CD4-positive, alpha-beta T cell (primary cell): Measurements from ENCODE around the gene COL20A1. TPM values are rescaled to one million over a fixed set of nuclear protein-coding genes. Genes with fewer than 3 reads are reported as not detected.
"Not testable (repeated sequence)": the region's sequence is repeated elsewhere in the genome, so short reads cannot be mapped to it uniquely, and the experiment has no call there.

Experiments used
- ATAC-seq: fragments of 200-7000 bp; cut with Tn5 transposase; one replicate; pipeline ENCODE4 v1.10.0; 2022; ENCODE audit warnings: mild to moderate bottlenecking; ENCODE audit not compliant: poor library complexity
- CTCF ChIA-PET: fragments of 350-600 bp; sonication (Branson Sonifier 250); formaldehyde crosslinking; loops from one replicate; lab custom pipeline; 2021; ENCODE audit warnings: antibody characterized with exemption, inconsistent platforms; lab: Charles Lee
- POLR2A ChIA-PET: fragments of 350-600 bp; sonication (Branson Sonifier 250); formaldehyde crosslinking; loops from one replicate; lab custom pipeline; 2021; ENCODE audit warnings: antibody characterized with exemption, inconsistent platforms; lab: Charles Lee
- DNase-seq, 14 experiments: peaks; one replicate each; pipeline ENCODE4 v3.0.0-alpha.2; 2013 to 2020; ENCODE audit warnings: mixed read lengths in 2 of 14
- H3K27ac ChIP-seq, 2 donors: one replicate each; pipeline versions ENCODE4 v1.5.1 to v1.7.0; 2013; ENCODE audit warnings: low read length in 2 of 2, low read depth in 1 of 2, mild to moderate bottlenecking in 1 of 2
- H3K27me3 ChIP-seq, 2 experiments: 1 replicate in 1 of 2; 2 replicates in 1 of 2; pipeline versions ENCODE4 v1.6.1 to v1.7.0; 2013; ENCODE audit warnings: low read length in 2 of 2, control low read depth in 1 of 2, mild to moderate bottlenecking in 1 of 2, moderate library complexity in 1 of 2; ENCODE audit not compliant: insufficient read depth in 2 of 2, control insufficient read depth in 1 of 2
- H3K36me3 ChIP-seq: one replicate; pipeline ENCODE4 v1.6.1; 2013; ENCODE audit warnings: low read length, control low read depth; ENCODE audit not compliant: insufficient read depth
- H3K4me1 ChIP-seq: one replicate; pipeline ENCODE4 v1.6.1; 2013; ENCODE audit warnings: low read length, control low read depth; ENCODE audit not compliant: insufficient read depth
- H3K4me3 ChIP-seq: one replicate; pipeline ENCODE4 v1.5.1; 2013; ENCODE audit warnings: mild to moderate bottlenecking, low read length, moderate library complexity
- H3K9me3 ChIP-seq, 2 experiments: 1 replicate in 1 of 2; 2 replicates in 1 of 2; pipeline versions ENCODE4 v1.6.1 to v1.7.0; 2013; ENCODE audit warnings: low read length in 2 of 2, mild to moderate bottlenecking in 2 of 2, control low read depth in 1 of 2, moderate library complexity in 1 of 2; ENCODE audit not compliant: control insufficient read depth in 1 of 2, insufficient read depth in 1 of 2
- H3K27ac Mint-ChIP-seq: one replicate; pipeline ENCODE4 v1.8.0; 2020; ENCODE audit warnings: mixed read lengths
- H3K27me3 Mint-ChIP-seq: one replicate; pipeline ENCODE4 v1.8.0; 2021; ENCODE audit warnings: mixed read lengths
- H3K36me3 Mint-ChIP-seq: one replicate; pipeline ENCODE4 v1.8.0; 2021; ENCODE audit warnings: low read depth, mixed read lengths
- H3K4me1 Mint-ChIP-seq: one replicate; pipeline ENCODE4 v1.8.0; 2021; ENCODE audit warnings: low read depth, mixed read lengths
- H3K4me3 Mint-ChIP-seq: one replicate; pipeline ENCODE4 v1.8.0; 2020; ENCODE audit warnings: mild to moderate bottlenecking, mixed read lengths
- H3K9me3 Mint-ChIP-seq: one replicate; pipeline ENCODE4 v1.8.0; 2020; ENCODE audit warnings: mixed read lengths
- intact Hi-C, 2 experiments: fragments of 100-400 bp; cut with DNase I in 1 of 2; cut with micrococcal nuclease in 1 of 2; formaldehyde crosslinking; loops; one replicate each; pipeline versions ENCODE4 v1.15.1 to v1.9.0; 2023 to 2025; cut with DNase I, micrococcal nuclease
- total RNA-seq, 174 experiments: library from RNA in 2 of 174; stranded (reverse) in 2 of 174; gene quantifications; one replicate each; pipeline ENCODE4 v1.2.3 and lab custom pipeline; 2021 to 2026
- TF ChIP-seq, protein P1 (sequence below): fragments of 200-600 bp; IDR thresholded peaks from one replicate; pipeline ENCODE4 v1.8.0; 2022; ENCODE audit warnings: antibody characterized with exemption, mild to moderate bottlenecking

The COL20A1 gene
- total RNA-seq, 2 experiments from 2014 or later, result 0.03 TPM; not detected in 1

DNA sequence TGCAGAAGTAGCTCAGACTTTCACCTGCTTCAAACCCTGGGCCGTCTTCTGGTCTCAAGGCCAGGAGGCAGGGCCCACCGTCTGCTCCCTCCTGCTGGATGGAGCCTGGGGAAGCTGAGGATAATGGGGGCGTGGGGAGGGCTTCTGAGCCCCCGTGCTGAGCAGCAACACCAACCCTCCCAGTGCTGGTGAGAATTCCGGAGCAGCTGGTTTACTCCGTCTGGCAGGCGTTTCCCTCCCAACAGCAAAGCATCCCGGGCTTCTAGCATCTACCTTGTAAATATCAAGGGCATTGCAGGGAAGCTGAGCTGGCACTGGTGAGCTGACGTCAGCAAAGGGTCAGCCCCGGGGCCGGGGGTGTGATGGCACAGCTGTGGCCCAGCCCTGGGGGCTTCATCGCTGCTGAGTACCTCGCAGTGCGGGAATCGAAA, 85.0 kb downstream of the COL20A1 start:
- ATAC-seq (no peak), DNase-seq (no peak)
- H3K36me3 Mint-ChIP-seq, result no peaks in the 10 kb centered on the region
- no peaks in the 10 kb centered on the region for H3K36me3 ChIP-seq
- CTCF ChIA-PET, result no interaction called here
- POLR2A ChIA-PET, result no interaction called here
- H3K27ac ChIP-seq, result no peak overlapping the region
- intact Hi-C loops, result no loop called here
- H3K4me1 Mint-ChIP-seq, result no peaks in the 10 kb centered on the region
- peaks cover 27 to 39% of the 10 kb centered on the region in 2 experiments for H3K27me3 ChIP-seq
- no peak overlapping the region for H3K27ac Mint-ChIP-seq
- no peaks in the 10 kb centered on the region for H3K9me3 Mint-ChIP-seq
- no peak overlapping the region for H3K4me3 Mint-ChIP-seq
- peaks cover 0 to 12% of the 10 kb centered on the region in 2 experiments for H3K9me3 ChIP-seq
- TF ChIP-seq, protein P1, sequence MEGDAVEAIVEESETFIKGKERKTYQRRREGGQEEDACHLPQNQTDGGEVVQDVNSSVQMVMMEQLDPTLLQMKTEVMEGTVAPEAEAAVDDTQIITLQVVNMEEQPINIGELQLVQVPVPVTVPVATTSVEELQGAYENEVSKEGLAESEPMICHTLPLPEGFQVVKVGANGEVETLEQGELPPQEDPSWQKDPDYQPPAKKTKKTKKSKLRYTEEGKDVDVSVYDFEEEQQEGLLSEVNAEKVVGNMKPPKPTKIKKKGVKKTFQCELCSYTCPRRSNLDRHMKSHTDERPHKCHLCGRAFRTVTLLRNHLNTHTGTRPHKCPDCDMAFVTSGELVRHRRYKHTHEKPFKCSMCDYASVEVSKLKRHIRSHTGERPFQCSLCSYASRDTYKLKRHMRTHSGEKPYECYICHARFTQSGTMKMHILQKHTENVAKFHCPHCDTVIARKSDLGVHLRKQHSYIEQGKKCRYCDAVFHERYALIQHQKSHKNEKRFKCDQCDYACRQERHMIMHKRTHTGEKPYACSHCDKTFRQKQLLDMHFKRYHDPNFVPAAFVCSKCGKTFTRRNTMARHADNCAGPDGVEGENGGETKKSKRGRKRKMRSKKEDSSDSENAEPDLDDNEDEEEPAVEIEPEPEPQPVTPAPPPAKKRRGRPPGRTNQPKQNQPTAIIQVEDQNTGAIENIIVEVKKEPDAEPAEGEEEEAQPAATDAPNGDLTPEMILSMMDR, result no peak
- H3K27me3 Mint-ChIP-seq, result peaks cover 26% of the 10 kb centered on the region
- no peak overlapping the region for H3K4me3 ChIP-seq
- H3K4me1 ChIP-seq, result peaks cover 3% of the 10 kb centered on the region

DNA sequence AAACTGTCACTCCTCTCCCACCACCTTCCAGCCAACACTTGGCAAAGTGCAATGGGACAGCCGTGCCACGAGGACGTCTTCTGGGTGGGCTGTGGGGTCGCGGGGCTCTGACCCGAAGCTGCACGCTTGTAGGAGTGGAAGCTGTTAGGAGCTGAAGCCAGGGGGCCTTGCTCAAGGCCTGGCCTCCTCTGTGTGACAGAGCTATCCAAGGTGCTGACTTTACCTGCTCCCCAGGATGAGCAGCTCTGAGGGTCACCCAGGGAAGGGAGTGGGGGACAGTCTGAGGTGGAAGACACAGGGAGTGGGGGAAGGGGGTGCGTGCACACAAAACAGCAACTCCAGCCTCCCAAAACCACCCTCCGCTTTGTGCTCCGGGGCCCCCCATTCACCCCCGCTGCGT, 85.6 kb downstream of the COL20A1 start:
- no peaks in the 10 kb centered on the region for H3K36me3 ChIP-seq
- no peak for DNase-seq
- H3K9me3 ChIP-seq, result peaks cover 0 to 14% of the 10 kb centered on the region in 2 experiments
- no peak overlapping the region for H3K27ac ChIP-seq
- peaks cover 3% of the 10 kb centered on the region for H3K4me1 ChIP-seq
- no peak overlapping the region for H3K4me3 ChIP-seq
- TF ChIP-seq, protein P1, result no peak
- Mint-ChIP-seq H3K36me3 (no peaks in the 10 kb centered on the region), H3K4me1 (no peaks in the 10 kb centered on the region), H3K9me3 (no peaks in the 10 kb centered on the region), H3K27ac (no peak overlapping the region), H3K27me3 (peaks cover 26% of the 10 kb centered on the region), H3K4me3 (no peak overlapping the region)
- peaks cover 24 to 40% of the 10 kb centered on the region in 2 experiments for H3K27me3 ChIP-seq
- intact Hi-C loops, result no loop called here
- ATAC-seq, result no peak
- CTCF ChIA-PET, result no interaction called here
- POLR2A ChIA-PET, result no interaction called here

DNA sequence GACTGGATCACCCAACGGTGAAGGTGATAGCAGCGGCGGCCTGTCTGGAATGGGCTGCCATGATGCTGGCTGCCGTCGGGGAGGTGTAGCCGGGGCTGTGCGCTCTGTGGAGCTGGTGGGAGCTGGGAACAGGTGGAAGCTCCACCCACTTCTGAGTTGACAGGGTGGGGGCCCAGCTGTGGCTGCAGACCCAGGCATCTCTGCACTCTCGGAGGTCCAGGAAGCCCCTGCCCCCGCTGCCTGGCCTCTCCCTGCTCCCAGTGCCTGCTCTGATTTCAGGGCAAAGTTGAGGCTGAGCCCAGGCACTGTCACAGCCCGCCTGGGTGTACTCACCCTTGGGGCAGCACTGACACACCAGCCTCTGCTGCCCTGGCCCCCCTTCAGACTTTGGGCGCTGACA, 86.3 kb downstream of the COL20A1 start:
- Mint-ChIP-seq H3K4me1 (no peaks in the 10 kb centered on the region), H3K27ac (no peak overlapping the region)
- H3K27me3 ChIP-seq, result peaks cover 20 to 40% of the 10 kb centered on the region in 2 experiments

DNA sequence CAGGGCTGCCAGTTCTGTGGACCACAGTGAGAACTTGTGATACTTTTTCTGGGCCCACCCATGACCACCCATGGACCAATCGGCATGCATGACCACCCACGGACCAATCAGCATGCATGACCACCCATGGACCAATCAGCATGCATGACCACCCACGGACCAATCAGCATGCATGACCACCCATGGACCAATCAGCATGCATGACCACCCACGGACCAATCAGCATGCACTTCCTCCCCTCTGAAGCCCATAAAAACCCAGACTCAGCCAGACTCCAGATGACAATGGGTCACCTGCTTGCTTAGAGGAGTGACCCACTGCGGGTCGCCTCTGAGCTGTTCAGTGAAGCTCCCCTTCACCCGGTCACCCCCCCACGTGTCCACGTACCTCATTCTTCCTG, 86.9 kb downstream of the COL20A1 start:
- ATAC-seq, H3K4me3 Mint-ChIP-seq, POLR2A ChIA-PET, CTCF ChIA-PET, H3K4me1 ChIP-seq, H3K36me3 Mint-ChIP-seq, H3K36me3 ChIP-seq, H3K4me1 Mint-ChIP-seq, H3K27ac Mint-ChIP-seq, DNase-seq, H3K4me3 ChIP-seq, H3K27ac ChIP-seq, H3K9me3 Mint-ChIP-seq: not testable (repeated sequence)
- H3K27me3 ChIP-seq, result peaks cover 18 to 40% of the 10 kb centered on the region in 2 experiments
- peaks cover 0 to 23% of the 10 kb centered on the region in 2 experiments for H3K9me3 ChIP-seq
- H3K27me3 Mint-ChIP-seq, result peaks cover 26% of the 10 kb centered on the region
- intact Hi-C loops, result loop anchor here (5.0 to 10.0 kb wide), 3 partner anchors 65 to 198 kb away; no protein-coding TSS in a partner anchor

More for the DNA sequence above, 86.3 kb downstream of the COL20A1 start:
- no peaks in the 10 kb centered on the region for H3K36me3 Mint-ChIP-seq
- no peak overlapping the region for H3K4me3 Mint-ChIP-seq
- Histone ChIP-seq H3K27ac (no peak overlapping the region), H3K4me3 (no peak overlapping the region), H3K9me3 (peaks cover 0 to 18% of the 10 kb centered on the region in 2 experiments), H3K4me1 (peaks cover 3% of the 10 kb centered on the region), H3K36me3 (no peaks in the 10 kb centered on the region)
- peaks cover 26% of the 10 kb centered on the region for H3K27me3 Mint-ChIP-seq
- CTCF ChIA-PET, result no interaction called here
- intact Hi-C loops, result no loop called here
- no peaks in the 10 kb centered on the region for H3K9me3 Mint-ChIP-seq
- no peak for DNase-seq
- ATAC-seq, result no peak
- POLR2A ChIA-PET, result no interaction called here
- TF ChIP-seq, protein P1, result no peak
